ENCODE data around the gene SEMA4D.

Gene SEMA4D

GRCh38 chr9:89319015-89319905 lies 178.7 kb downstream of the SEMA4D start:
- TF ChIP-seq CTCF (IDR thresholded peaks at IDR 0.05; ENCODE audit: low read length, missing control alignments) = no peak
- H3K4me3 ChIP-seq (replicated peaks; ENCODE audit: low read depth, low read length) = peak overlapping the region; percentile 69
- no peak for DNase-seq (ENCODE audit: low read depth)

GRCh38 chr9:89318123-89319014 lies 179.5 kb downstream of the SEMA4D start, which contains the start of gene SECISBP2:
SECISBP2 (plus strand) TSS chr9:89318500; CDS start chr9:89318577, 77 bp downstream.
- peak within 1 kb of the TSS; percentile 69 for H3K4me3 ChIP-seq (replicated peaks; ENCODE audit: low read depth, low read length)
- peak; percentile 98 for DNase-seq (ENCODE audit: low read depth)
- TF ChIP-seq CTCF (IDR thresholded peaks at IDR 0.05; ENCODE audit: low read length, missing control alignments) = peak; percentile 74

- TF ChIP-seq CTCF (IDR thresholded peaks at IDR 0.05; ENCODE audit: low read length, missing control alignments) = no peak
- no peak for DNase-seq (ENCODE audit: low read depth)
- H3K4me3 ChIP-seq (replicated peaks; ENCODE audit: low read depth, low read length) = no peak overlapping the region
Measured at GRCh38 chr9:89317282-89317681, 180.6 kb downstream of the SEMA4D start.

- no peak for DNase-seq (ENCODE audit: low read depth)
- no peak overlapping the region for H3K4me3 ChIP-seq (replicated peaks; ENCODE audit: low read depth, low read length)
- no peak for TF ChIP-seq CTCF (IDR thresholded peaks at IDR 0.05; ENCODE audit: low read length, missing control alignments)
Measured at GRCh38 chr9:89315482-89315881, 182.4 kb downstream of the SEMA4D start.

- TF ChIP-seq CTCF (IDR thresholded peaks at IDR 0.05; ENCODE audit: low read length, missing control alignments) = no peak
- DNase-seq (ENCODE audit: low read depth) = no peak
- H3K4me3 ChIP-seq (replicated peaks; ENCODE audit: low read depth, low read length) = no peak overlapping the region
Measured at GRCh38 chr9:89314955-89315354, 183.0 kb downstream of the SEMA4D start.

- no peak for TF ChIP-seq CTCF (IDR thresholded peaks at IDR 0.05; ENCODE audit: low read length, missing control alignments)
- peak overlapping the region; percentile 77 for H3K4me3 ChIP-seq (replicated peaks; ENCODE audit: low read depth, low read length)
- no peak for DNase-seq (ENCODE audit: low read depth)
Measured at GRCh38 chr9:89313842-89314241, 184.1 kb downstream of the SEMA4D start.

Data from fibroblast of pulmonary artery (primary cell).